Retina (tissue), 1 donor: Measurements from ENCODE around the gene FAM240B.

ENCODE experiments used
- DNase-seq: peaks from one replicate; pipeline ENCODE4 v3.0.0-alpha.2; 2016

FAM240B gene

DNA sequence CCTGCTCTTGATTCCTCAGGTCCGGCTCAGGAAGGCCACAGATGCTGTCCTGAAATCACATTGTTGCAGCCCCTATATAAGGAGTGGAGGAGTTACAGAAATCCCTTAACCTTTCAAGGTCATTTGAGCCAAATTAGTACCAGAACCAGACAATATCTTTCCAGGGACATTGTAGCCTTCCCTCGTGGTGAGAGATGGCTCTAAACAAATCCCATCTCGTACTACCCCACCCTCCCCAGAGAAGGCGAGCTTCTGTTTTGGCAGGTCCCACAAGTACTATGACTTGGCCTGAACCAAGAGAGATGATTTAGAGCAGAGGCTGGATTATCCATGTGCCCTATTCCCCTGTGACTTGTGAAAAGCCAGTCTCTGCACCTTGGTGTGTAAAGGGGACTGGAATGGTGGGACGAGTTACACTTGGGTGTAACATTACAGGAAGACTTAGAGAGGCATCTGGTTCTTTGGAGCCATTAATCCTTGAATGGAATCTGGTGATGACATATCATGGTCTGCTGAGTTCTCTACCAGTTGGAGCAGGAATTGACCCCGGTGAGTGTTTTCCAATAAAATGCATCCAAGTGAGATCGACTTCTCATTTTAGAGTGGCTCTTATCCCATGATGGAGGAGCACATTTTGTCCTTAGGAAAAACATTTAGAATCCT lies at the start of gene FAM240B:
Gene FAM240B (minus strand): TSS at position 51 of the 663 bp plus-strand sequence. CDS start 16,134 bp downstream, outside the sequence.
- DNase-seq, result peak; percentile 20

GRCh38 chr9:38768351-38768761 lies 48.4 kb upstream of the FAM240B start:
- no peak for DNase-seq

DNA sequence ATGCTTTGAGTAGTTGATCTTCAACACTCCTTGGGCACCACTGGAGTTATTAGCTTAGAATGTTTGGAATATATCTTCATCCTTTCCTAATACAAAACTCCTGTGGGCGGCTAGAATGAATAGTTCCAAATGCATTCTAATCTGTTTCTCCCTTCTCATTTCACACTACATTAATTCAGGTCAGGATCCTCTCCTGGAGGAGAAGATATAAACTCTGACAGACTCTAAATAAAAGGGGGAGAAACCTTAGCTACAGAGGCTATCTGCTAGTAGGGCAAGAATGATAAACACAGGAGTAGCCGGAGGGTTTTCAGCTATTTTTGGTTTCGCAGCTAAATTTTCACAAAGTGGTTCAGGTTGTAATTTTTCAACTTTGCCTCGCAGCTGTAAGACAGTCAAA lies 45.2 kb upstream of the FAM240B start:
- no peak for DNase-seq

- DNase-seq, result no peak
Measured at GRCh38 chr9:38761999-38762398, 42.1 kb upstream of the FAM240B start.

DNA sequence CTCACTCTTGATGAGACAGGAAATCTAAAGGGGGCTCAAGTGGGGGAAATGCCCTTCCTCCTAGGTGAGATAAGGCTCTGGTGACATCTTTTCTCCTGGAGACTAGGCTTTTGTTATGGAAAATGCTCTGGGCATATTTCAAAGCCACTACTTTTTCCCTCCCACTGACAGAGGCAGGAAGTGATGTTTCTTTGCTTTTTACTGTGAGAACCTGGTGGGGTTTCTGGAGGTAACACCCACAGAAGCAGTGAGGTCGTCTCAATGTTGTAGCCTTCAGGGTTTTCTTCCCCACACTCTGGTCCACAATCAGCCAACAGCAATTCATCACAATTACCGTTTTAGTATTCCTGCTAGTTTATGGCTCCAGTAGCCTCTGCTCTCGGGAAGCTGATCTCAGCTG lies 41.4 kb upstream of the FAM240B start:
- no peak for DNase-seq

DNA sequence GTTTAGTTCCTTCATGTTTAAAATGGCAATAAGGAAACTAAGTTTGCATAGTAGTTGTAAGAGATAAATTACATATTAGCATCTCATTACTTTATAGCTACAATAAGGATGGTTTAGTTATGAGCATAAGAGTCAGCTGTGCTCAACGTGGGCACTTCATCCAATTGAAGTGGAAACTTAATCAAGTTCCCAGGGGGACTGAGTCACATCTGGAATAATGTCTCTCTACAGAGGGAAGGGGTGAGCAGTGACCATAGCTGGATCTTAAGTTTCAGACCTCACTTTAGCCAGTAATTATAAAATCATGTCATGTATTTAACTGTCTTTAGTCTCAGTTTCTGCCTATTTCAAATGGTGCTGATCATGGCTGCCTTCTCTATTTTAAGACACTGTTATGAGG lies 36.8 kb upstream of the FAM240B start:
- no peak for DNase-seq

DNA sequence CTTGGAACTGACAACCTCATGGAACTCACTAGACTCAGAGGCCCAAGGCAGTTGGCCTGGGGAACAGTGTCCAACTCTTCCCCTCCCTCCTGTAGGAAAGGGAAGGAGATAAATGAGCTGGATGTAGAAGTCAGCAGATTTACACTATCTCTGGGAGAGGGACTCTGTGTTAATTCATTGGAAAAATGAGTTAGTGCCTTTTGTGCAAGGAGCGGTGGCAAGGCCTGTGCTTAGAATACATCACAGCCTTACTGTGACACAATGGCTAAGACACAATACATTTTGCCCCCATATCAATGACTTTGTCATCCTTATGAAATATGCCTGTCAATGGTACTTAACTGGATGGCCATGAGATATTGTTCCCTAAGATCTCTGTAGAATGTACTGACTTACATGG lies 28.0 kb upstream of the FAM240B start:
- no peak for DNase-seq

- no peak for DNase-seq
Measured at GRCh38 chr9:38747067-38747466, 27.1 kb upstream of the FAM240B start.

GRCh38 chr9:38746303-38746702 lies 26.4 kb upstream of the FAM240B start:
- DNase-seq, result no peak

- DNase-seq, result no peak
Measured at GRCh38 chr9:38744484-38744883, 24.6 kb upstream of the FAM240B start.

GRCh38 chr9:38737246-38737645 lies 17.3 kb upstream of the FAM240B start:
- no peak for DNase-seq

DNA sequence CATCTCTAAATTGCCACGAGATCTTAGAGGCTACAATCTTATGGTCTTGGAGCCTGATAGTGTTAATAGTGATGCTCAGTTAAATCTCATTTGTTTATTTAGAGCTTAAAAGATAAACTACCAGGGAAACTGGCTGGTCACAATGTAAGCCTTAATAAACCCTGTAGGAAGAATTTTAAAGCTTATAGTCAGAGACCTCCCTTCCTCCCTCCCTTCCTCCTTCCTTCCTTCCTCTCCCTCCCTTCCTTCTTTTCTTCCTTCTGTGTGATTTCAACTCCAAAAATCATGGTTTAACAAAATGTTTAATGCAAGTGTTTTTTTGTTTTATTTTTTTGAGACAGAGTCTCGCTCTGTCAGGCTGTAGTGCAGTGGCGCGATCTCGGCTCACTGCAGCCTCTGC lies 14.9 kb upstream of the FAM240B start:
- no peak for DNase-seq

- DNase-seq, result no peak
Measured at GRCh38 chr9:38733503-38733902, 13.6 kb upstream of the FAM240B start.

- DNase-seq, result no peak
Measured at GRCh38 chr9:38732885-38733284, 13.0 kb upstream of the FAM240B start.

DNA sequence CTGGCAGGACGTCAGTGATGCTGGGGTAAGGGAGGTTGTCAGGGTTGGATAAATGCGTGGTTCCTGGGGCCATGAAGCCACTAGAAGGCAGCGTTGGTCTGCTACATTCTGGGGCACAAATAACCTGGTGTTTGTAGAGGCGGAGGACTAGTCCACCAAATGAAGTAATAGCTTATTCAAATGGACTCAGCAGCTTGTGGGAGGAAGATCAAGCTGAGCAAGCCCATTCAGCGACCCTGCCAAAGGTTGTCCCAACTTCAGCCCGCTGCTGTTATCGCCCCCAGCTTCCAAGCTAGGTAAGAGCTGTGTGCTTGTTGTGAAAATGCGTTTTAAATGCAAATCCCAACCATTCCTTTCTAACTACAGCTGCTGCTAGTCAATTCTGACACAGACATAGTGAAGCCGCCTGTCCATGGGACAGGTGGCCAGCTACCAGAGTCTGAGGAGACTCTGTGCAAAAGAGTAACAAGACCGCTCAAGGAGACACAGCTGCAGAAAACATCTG lies 7.6 kb upstream of the FAM240B start:
- peak; percentile 32 for DNase-seq

DNA sequence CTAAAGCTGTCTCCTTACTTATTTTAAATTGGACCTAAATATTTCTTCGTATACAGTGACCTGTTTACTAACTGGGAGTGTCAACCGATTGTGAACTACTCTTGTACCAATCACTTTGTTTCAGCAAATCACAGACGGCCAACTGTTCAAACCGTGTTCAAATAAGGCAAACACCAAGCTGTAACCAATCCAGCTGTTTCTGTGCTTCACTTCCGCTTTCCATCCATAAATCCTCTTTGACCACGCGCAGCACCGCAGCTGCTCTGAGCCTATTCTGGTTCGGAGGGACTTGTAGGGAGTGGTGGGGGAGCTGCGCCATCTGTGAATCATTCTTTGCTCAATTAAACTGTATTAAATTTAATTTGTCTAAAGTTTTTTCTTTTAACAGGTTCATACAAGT lies 4.8 kb upstream of the FAM240B start:
- no peak for DNase-seq

GRCh38 chr9:38718148-38718547 lies 1.8 kb downstream of the FAM240B start:
- DNase-seq, result no peak

- no peak for DNase-seq
Measured at GRCh38 chr9:38715684-38716083, 4.2 kb downstream of the FAM240B start.

DNA sequence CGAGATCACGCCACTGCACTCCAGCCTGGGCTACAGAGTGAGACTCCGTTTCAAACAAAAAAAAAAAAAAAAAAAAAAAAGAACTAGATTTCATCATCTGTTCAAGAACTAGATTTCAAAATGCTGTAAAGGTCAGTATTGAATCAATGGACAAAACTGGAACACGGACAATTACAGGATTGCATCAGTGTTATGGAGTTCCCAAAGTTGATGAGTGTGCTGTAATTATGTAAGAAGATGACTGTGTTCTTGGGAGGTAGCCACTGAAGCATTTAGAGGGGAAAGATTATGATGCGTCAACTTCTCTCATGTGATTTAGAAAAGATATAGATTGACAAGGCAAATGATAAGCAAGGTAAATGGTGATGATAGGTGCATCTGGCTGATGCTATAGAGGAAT lies 6.5 kb downstream of the FAM240B start:
- no peak for DNase-seq

GRCh38 chr9:38708759-38709158 lies 11.2 kb downstream of the FAM240B start:
- no peak for DNase-seq

GRCh38 chr9:38707885-38708637 lies 11.9 kb downstream of the FAM240B start:
- DNase-seq, result no peak

DNA sequence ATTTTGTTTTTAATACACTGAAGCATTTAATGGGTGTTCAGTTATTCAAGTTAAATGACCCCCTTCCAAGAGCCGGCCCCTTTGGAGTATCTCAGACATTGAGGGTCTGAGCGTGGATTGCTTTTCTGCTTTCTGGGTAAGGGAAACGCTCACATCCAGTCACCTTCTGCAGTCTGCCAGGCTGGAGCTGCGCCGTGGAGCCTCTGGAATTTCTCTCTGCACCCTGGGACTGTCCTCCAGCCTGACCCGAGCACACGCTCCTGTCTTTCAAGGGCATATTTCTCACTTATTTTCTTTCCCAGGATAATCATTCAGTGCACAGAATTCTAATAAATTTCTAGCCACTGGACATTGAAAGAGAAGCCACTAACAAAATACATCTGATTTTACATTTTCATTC lies 13.4 kb downstream of the FAM240B start:
- no peak for DNase-seq

- DNase-seq, result no peak
Measured at GRCh38 chr9:38705917-38706316, 14.0 kb downstream of the FAM240B start.

- DNase-seq, result no peak
Measured at GRCh38 chr9:38700695-38701094, 19.2 kb downstream of the FAM240B start.
